IPS DF 6.9 (cell line): ENCODE results near the gene AHDC1.
A peak's percentile ranks its signal among the peaks of the same experiment; 100 is the strongest.

ENCODE experiments used
- DNase-seq: peaks from one replicate; pipeline ENCODE4 v3.0.0-alpha.2; 2013; ENCODE audit warnings: low read depth, low spot score
- H3K27ac ChIP-seq: one replicate; pipeline ENCODE4 v1.5.1; 2013; ENCODE audit warnings: low read length, control low read depth
- H3K27me3 ChIP-seq: 2 replicates; pipeline ENCODE4 v1.6.1; 2013; ENCODE audit warnings: mild to moderate bottlenecking, low read length; ENCODE audit not compliant: control insufficient read depth, insufficient read depth
- H3K36me3 ChIP-seq: 2 replicates; pipeline ENCODE4 v1.6.1; 2013; ENCODE audit warnings: low read length; ENCODE audit not compliant: control insufficient read depth, insufficient read depth
- H3K4me1 ChIP-seq: 2 replicates; pipeline ENCODE4 v1.6.1; 2013; ENCODE audit warnings: low read length; ENCODE audit not compliant: control insufficient read depth, insufficient read depth
- H3K4me3 ChIP-seq: 2 replicates; pipeline ENCODE4 v1.5.1; 2013; ENCODE audit warnings: mild to moderate bottlenecking, low read length
- H3K9me3 ChIP-seq: 2 replicates; pipeline ENCODE4 v1.6.1; 2013; ENCODE audit warnings: low read length, inconsistent platforms; ENCODE audit not compliant: control insufficient read depth, insufficient read depth
- WGBS: extraction: QIAGEN DNeasy Blood & Tissue Kit; methylation state at CpG from one replicate; pipeline ENCODE4 v1.1.7; 2013; ENCODE audit warnings: mixed read lengths, missing lambda C conversion rate; ENCODE audit not compliant: insufficient read length, insufficient coverage; 5-methylcytosine and 5-hydroxymethylcytosine counted together

Gene AHDC1

DNA sequence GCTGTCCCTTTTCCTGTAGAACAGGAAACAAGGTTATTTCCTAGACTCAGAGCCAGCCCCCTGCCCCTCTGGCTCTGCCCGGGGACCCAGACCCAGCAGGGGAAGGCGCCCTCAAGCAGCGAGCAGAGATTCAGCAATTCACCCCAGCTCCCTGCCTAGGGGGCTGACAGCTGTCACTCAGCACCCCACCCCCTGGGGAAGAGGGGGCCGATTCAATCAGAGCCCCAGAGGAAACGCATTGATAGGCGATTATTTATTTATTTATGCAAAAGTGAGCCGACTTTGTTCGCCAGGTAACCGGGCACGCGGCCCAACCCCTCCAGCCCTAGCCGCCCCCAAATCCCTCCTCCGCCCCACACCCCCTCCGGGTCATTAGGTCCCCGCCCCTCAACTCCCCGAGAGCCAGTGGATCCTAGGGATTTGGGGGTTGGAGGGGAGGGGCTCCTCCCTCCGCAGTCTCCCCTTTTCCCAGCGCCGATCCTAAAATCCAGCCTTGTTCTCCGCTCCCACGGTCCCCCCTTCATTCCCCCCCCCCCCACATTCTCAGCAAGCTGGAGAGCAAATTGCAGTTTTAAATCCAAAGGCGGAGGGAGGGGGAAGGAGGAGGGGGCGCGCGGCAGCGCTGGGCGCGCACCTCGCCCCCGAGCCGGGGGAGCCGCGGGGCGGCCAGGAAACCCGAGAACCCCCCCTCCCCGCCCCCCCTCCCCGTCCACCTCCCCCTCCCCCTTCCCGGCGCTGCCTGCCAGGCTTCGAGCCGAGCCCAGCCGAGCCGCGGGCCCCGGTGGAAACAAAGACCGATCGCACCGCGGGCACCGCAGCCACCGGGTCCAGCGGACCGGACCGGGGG, 1.3 kb downstream of the AHDC1 start:
- WGBS = no CpG with 5 or more reads among the region's 54 CpGs
- no peak overlapping the region for H3K27ac ChIP-seq
- peaks cover 27% of the 10 kb centered on the region for H3K4me1 ChIP-seq

DNA sequence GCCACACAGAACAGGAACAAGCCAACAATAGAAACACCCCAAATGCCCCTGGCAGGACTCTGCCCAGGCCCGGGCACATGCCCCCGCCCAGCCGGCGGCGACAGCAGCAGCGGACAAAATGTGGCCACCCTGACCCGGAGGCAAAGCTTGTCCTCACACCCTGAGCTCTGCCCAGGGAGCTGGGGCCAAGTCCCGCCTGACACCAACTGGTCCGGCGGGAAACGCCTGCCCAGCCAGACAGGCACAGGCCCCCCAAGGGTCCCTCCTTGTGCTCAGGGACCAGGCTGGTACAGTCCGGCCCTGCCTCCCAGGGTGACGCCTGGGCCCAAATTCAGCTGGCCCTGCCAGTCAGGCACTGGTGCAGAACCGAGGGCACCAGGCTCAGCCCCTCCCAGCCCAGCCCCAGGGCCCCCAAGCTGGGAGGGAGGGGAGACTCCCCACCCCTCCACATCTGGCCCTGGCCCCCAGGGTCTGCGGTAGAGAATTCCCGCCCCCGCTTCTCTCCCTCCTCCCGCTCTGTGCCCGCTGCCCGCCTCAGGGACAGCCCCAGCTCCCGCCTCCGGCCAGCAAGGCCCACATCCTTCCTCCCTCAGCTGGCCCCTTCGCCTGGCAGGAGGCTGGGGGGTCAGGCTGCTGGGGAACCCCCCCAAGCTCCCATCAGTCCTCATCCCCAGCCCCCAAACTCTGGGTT, 2.0 kb downstream of the AHDC1 start:
- no peaks in the 10 kb centered on the region for H3K36me3 ChIP-seq
- no CpG with 5 or more reads among the region's 23 CpGs for WGBS
- no peaks in the 10 kb centered on the region for H3K27me3 ChIP-seq
- peaks cover 21% of the 10 kb centered on the region for H3K4me1 ChIP-seq
- no peak for DNase-seq
- peak overlapping the region; percentile 96; the same call in 1 of the 2 replicates for H3K4me3 ChIP-seq
- H3K27ac ChIP-seq = no peak overlapping the region
- no peaks in the 10 kb centered on the region for H3K9me3 ChIP-seq

More for the DNA sequence above, 1.3 kb downstream of the AHDC1 start:
- no peak for DNase-seq
- Histone ChIP-seq H3K27me3 (no peaks in the 10 kb centered on the region), H3K9me3 (no peaks in the 10 kb centered on the region), H3K4me3 (peak overlapping the region; percentile 96), H3K36me3 (no peaks in the 10 kb centered on the region)

DNA sequence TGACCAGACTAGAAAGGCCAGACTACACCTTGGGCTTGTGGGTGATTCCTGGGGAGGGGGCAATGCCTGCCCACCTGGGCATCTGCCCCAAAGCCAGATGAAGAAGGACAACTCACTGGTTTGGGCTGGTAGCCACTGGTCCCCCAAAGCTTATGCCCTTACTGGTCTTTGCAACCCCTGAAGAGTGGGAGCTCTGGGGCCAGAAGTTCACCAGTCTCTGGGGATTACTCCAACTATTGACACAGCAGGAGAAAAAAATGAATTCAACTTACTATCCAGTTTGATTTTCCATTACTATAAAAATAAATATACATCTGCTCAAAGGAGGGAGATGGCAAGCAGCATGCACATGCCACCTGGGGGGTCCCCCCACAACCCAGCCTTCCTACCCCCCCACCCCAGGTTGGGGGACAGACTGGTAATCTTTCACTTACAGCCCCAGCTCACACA, 2.6 kb downstream of the AHDC1 start:
- no peak overlapping the region for H3K27ac ChIP-seq
- no peaks in the 10 kb centered on the region for H3K27me3 ChIP-seq
- H3K4me1 ChIP-seq = peaks cover 21% of the 10 kb centered on the region
- no peaks in the 10 kb centered on the region for H3K9me3 ChIP-seq
- H3K4me3 ChIP-seq = no peak overlapping the region
- no peak for DNase-seq
- no peaks in the 10 kb centered on the region for H3K36me3 ChIP-seq

DNA sequence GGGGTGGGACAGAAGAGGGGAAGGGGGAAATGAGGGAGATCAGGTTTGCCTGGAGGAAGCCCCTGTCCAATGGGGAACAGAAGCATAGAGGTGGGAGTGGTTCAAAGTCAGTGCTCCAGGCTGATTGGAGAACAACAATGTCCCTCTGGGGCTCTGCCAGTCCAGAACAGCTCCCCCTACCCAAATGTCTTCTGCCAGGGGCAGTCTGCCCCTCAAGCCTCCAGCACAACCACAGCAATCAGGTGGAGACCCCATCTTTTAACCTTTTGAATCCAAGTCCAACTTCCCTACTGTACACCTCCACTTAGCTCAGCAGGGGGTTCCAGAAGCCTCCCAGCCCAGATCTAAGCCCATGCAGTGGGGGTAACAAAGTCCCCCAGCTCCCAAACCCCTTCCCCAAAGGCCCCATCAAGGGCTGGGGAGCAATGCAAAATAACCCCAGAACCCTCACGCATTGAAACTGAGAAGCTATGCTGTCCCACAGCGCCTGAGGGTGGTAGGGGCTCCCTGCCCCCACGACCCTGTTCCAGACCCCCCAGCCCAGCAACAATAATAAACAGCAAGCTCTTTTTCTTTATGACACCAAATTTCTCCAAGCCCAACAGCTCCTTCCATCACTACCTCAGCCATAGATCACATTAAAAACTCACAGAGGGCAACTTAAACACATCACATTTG, 3.3 kb downstream of the AHDC1 start:
- H3K4me3 ChIP-seq = no peak overlapping the region
- no CpG with 5 or more reads among the region's 3 CpGs for WGBS
- DNase-seq = no peak
- no peaks in the 10 kb centered on the region for H3K27me3 ChIP-seq
- no peaks in the 10 kb centered on the region for H3K36me3 ChIP-seq
- no peak overlapping the region for H3K27ac ChIP-seq
- H3K4me1 ChIP-seq = peaks cover 18% of the 10 kb centered on the region
- H3K9me3 ChIP-seq = no peaks in the 10 kb centered on the region

DNA sequence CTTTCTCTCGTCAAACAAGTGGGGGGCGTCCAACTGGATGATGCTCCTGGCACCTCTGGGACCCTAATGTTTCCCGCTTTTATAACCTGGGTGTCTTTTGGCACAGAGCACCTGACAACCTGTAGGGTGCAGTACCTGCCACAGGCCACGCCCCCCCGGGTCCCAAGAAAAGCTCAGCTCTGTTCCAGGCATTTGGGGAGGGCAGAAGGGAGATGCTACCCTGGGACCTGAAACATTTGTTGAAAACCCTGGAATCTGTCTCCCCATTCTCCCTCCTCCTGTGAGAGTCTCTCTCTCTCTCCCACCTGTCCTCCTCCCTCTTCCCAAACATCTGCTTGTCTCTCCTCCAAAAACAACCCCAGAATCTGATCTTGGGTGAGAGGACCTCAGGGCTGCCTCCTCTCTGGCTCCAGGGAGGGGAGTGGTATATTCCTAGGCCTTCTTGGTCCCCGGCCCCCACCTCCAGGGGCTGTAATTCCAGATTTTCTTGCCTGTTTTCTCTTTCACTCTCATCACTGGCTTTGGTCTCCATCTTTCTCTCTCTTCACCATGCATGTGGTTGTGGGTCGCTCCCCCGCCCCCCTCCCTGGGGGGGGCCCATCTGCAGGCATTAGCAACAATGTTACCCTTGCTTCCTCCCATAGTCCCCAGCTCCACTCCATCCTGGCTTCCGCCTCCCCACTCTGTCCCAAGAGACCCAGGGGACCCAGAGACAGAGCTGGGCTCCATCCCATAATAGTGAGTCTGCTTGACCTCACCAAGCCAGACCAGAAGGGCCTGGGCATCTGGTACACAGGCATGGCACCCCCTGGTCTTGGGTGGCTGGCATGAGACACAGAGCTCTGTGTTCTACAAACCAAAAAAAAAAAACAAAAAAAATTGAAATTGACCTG, 4.1 kb downstream of the AHDC1 start:
- Histone ChIP-seq H3K27ac (no peak overlapping the region), H3K4me1 (peaks cover 15% of the 10 kb centered on the region), H3K9me3 (no peaks in the 10 kb centered on the region), H3K36me3 (no peaks in the 10 kb centered on the region), H3K4me3 (no peak overlapping the region), H3K27me3 (no peaks in the 10 kb centered on the region)
- no CpG with 5 or more reads among the region's 9 CpGs for WGBS
- DNase-seq = no peak

DNA sequence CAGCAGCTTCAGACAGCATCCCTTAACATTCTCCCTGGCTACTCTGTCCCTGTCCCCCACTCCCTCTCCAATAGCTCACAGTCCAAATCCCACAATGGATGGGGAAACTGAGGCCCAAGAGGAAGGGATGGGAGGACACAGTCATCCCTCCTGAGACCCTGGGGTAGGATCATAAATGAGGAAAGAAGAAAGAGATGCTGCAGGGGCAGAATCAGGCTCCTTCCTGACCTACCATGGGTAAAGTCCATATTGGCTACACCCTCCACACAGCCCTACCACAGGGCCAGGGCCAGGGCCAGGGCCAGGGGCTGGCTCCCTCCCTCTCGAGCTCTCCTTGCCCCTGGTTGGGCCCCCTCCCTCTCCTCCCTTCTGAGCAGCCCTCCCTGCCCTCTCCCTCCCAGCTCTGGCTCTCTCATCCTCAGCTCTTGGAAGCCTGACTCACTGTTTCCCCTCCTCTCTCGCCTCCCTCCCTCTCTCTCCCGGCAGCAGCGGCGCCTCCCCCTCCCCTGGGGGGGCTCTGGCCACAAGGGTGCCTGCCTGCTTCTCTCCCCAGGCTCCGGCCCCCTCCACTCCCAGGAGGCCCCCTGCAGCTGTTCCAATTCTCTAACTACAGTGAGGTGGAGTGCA, 4.9 kb downstream of the AHDC1 start:
- Histone ChIP-seq H3K27ac (no peak overlapping the region), H3K4me3 (no peak overlapping the region), H3K9me3 (no peaks in the 10 kb centered on the region), H3K4me1 (peaks cover 18% of the 10 kb centered on the region), H3K27me3 (no peaks in the 10 kb centered on the region), H3K36me3 (no peaks in the 10 kb centered on the region)
- no peak for DNase-seq
- WGBS = no CpG with 5 or more reads among the region's 6 CpGs

DNA sequence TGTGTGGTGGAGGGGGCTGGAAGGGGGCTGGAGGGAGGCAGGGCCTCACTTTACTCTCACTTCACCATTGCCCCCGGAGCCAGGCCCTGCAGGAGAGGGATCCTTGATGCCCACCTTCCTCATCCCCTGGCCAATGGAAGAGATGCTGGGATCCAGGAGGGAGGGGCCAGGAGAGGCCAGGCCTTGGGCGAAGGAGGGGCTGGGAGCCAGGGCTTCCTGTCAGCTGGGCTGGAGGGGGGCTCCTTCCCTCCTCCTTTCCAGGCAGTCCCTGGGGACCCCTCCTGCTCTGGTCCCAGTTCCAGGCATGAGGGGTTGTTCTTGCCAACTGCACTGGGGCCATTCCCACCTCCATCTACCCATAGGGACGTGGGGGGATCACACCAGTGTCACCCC, 5.7 kb downstream of the AHDC1 start:
- no peak overlapping the region for H3K4me3 ChIP-seq
- no peak for DNase-seq

DNA sequence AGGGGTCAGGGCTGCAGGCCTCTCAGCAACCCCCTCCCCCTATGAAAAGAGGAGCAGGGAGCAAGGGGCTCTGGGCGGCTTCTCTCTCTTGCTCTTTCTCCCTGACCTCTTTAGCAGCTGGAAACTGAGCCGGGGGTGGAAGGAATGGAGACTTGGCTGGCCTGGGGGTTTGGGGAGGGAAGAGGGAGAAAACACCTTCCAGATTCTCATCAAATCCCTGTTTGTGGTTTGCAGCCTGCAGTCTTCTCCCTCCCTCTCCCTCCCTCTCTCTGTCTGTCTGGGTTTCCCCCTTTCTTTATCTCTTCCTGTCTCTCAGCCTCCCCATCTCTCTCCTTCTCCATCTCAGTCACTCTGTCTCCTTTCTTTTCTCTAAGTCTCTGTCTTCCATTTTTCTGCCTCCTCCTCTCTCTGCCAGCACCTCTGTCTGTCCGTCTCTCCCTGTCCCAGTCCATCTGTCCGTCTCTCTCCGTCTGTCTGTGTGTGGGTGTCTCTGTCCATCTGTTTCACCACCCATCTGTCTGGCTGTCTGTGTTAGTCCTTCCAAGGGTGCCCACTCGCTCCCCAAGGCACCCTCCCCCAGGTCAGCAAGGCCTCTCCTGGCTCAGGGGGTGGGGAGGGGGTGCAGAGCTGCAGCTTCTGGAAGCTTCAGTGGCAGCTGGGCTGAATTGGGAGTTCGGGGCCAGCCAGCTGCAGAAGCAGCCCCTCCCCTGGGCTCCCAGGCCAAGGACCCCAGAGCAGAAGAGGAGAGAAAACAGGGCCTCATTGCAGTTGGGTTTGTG, 6.2 kb downstream of the AHDC1 start:
- no CpG with 5 or more reads among the region's 7 CpGs for WGBS
- Histone ChIP-seq H3K4me1 (peaks cover 26% of the 10 kb centered on the region), H3K9me3 (no peaks in the 10 kb centered on the region), H3K27ac (no peak overlapping the region), H3K27me3 (no peaks in the 10 kb centered on the region), H3K4me3 (no peak overlapping the region), H3K36me3 (no peaks in the 10 kb centered on the region; the same call in 1 of the 2 replicates)
- no peak for DNase-seq

More for the DNA sequence above, 5.7 kb downstream of the AHDC1 start:
- peaks cover 23% of the 10 kb centered on the region for H3K4me1 ChIP-seq
- H3K27ac ChIP-seq = no peak overlapping the region
- H3K9me3 ChIP-seq = no peaks in the 10 kb centered on the region
- no CpG with 5 or more reads among the region's 3 CpGs for WGBS
- H3K27me3 ChIP-seq = no peaks in the 10 kb centered on the region
- H3K36me3 ChIP-seq = no peaks in the 10 kb centered on the region; the same call in 1 of the 2 replicates

DNA sequence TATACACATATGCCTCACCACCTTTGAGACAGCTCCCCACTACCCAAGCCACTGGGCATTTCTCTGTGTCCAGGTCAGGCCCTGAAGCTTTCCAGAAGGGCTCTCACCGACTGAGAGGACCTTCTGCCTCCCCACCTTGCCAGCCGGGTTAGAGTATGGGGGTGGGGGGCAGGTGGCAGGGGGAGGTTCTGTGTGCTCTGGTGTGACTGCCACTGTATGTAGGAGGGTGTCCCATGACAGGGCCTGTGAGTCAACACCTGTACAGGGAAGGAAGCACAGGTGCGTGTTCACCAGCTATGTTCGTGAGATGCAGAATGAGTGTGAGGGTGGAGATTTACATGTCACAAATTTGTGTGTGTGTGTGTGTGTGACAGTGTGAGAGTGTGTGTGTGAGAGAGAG, 7.0 kb downstream of the AHDC1 start:
- Histone ChIP-seq H3K4me3 (no peak overlapping the region), H3K27ac (no peak overlapping the region), H3K9me3 (no peaks in the 10 kb centered on the region), H3K4me1 (peaks cover 25% of the 10 kb centered on the region), H3K27me3 (no peaks in the 10 kb centered on the region), H3K36me3 (no peaks in the 10 kb centered on the region; the same call in 1 of the 2 replicates)
- no CpG with 5 or more reads among the region's 4 CpGs for WGBS
- no peak for DNase-seq
